Epidermal melanocyte (primary cell): Measurements from ENCODE around the gene PCNX2.

ENCODE experiments used
- DNase-seq: peaks from one replicate; pipeline ENCODE4 v3.0.0; 2011; ENCODE audit warnings: low spot score; ENCODE audit not compliant: insufficient read length

Gene PCNX2

GRCh38 chr1:233320023-233320422, 24.5 kb upstream of the PCNX2 start:
- DNase-seq, result no peak

GRCh38 chr1:233319272-233319671, 23.7 kb upstream of the PCNX2 start:
- DNase-seq, result no peak

- DNase-seq, result no peak
These were observed 20.9 kb upstream of the PCNX2 start for GRCh38 chr1:233316473-233316872.

- no peak for DNase-seq
These were observed 20.3 kb upstream of the PCNX2 start for GRCh38 chr1:233315718-233316301.

- DNase-seq, result no peak
These were observed 18.1 kb upstream of the PCNX2 start for GRCh38 chr1:233313434-233314155.

- no peak for DNase-seq
These were observed 9.1 kb upstream of the PCNX2 start for GRCh38 chr1:233304489-233305102.

GRCh38 chr1:233300326-233300725, 4.8 kb upstream of the PCNX2 start:
- no peak for DNase-seq

- no peak for DNase-seq
These were observed 3.9 kb upstream of the PCNX2 start for GRCh38 chr1:233299450-233299849.

GRCh38 chr1:233295975-233296322, 424 bp upstream of the PCNX2 start:
- no peak for DNase-seq

- DNase-seq, result no peak
These were observed 650 bp downstream of the PCNX2 start for GRCh38 chr1:233294913-233295236.

- DNase-seq, result no peak
These were observed 1.7 kb downstream of the PCNX2 start for GRCh38 chr1:233293556-233294446.

GRCh38 chr1:233290396-233291034, 5.0 kb downstream of the PCNX2 start:
- no peak for DNase-seq

GRCh38 chr1:233289676-233290075, 5.8 kb downstream of the PCNX2 start:
- no peak for DNase-seq

GRCh38 chr1:233282582-233282886, 13.0 kb downstream of the PCNX2 start:
- no peak for DNase-seq

- no peak for DNase-seq
These were observed 13.6 kb downstream of the PCNX2 start for GRCh38 chr1:233281711-233282581.

GRCh38 chr1:233279971-233280370, 15.6 kb downstream of the PCNX2 start:
- DNase-seq, result no peak

- DNase-seq, result no peak
These were observed 16.9 kb downstream of the PCNX2 start for GRCh38 chr1:233278631-233279030.

GRCh38 chr1:233277637-233278606, 17.6 kb downstream of the PCNX2 start:
- no peak for DNase-seq

GRCh38 chr1:233269656-233270055, 25.9 kb downstream of the PCNX2 start:
- no peak for DNase-seq
